GM06990 (cell line): ENCODE measurements around the gene GEMIN5.
A peak's percentile ranks its signal among the peaks of the same experiment; 100 is the strongest.
"Not testable (repeated sequence)": the region's sequence is repeated elsewhere in the genome, so short reads cannot be mapped to it uniquely, and the experiment has no call there.

Source experiments
- DNase-seq: peaks from one replicate; pipeline ENCODE4 v3.0.0-alpha.2; 2011; ENCODE audit not compliant: insufficient read length; ENCODE audit errors: extremely low read depth
- H3K27me3 ChIP-seq: replicated peaks from 2 replicates; pipeline ENCODE4 v1.6.0; 2011; ENCODE audit warnings: low read length; ENCODE audit not compliant: control insufficient read depth, insufficient read depth
- H3K36me3 ChIP-seq: 2 replicates; pipeline ENCODE4 v1.5.1; 2011; ENCODE audit warnings: low read length; ENCODE audit not compliant: control insufficient read depth, insufficient read depth
- H3K4me3 ChIP-seq: replicated peaks from 2 replicates; pipeline ENCODE4 v1.5.1; 2011; ENCODE audit warnings: low read depth, mild to moderate bottlenecking, control low read depth, low read length
- CTCF ChIP-seq: IDR thresholded peaks from 2 replicates; pipeline ENCODE4 v1.5.1; 2011; ENCODE audit warnings: low read length, control low read depth, mild to moderate bottlenecking, inconsistent platforms; ENCODE audit not compliant: insufficient read depth, poor library complexity, severe bottlenecking

Gene GEMIN5

GRCh38 chr5:154940772-154941620 lies 3.0 kb upstream of the GEMIN5 start, which contains the start of gene MRPL22:
Gene MRPL22, plus strand, starts transcription at chr5:154941073. Its CDS starts 38 bp downstream, at chr5:154941111.
- no peak for TF ChIP-seq CTCF
- Histone ChIP-seq H3K4me3 (peak within 1 kb of the TSS; percentile 91), H3K36me3 (peaks cover 2% of the 10 kb centered on the region; the same call in 1 of the 2 replicates), H3K27me3 (no peaks in the 10 kb centered on the region)
- peak; percentile 92 for DNase-seq

- DNase-seq = no peak
- Histone ChIP-seq H3K27me3 (no peaks in the 10 kb centered on the region), H3K36me3 (peaks cover 2% of the 10 kb centered on the region; the same call in 1 of the 2 replicates), H3K4me3 (peak overlapping the region; percentile 91)
- no peak for TF ChIP-seq CTCF
Observed at GRCh38 chr5:154940375-154940771, 2.4 kb upstream of the GEMIN5 start.

GRCh38 chr5:154939387-154939786 lies 1.4 kb upstream of the GEMIN5 start:
- not testable (repeated sequence) for DNase-seq, H3K4me3 ChIP-seq, H3K36me3 ChIP-seq, H3K27me3 ChIP-seq

GRCh38 chr5:154937186-154937717 lies 759 bp downstream of the GEMIN5 start:
- Histone ChIP-seq H3K36me3 (peaks cover 3% of the 10 kb centered on the region), H3K27me3 (no peaks in the 10 kb centered on the region), H3K4me3 (peak overlapping the region; percentile 96)
- no peak for TF ChIP-seq CTCF
- DNase-seq = no peak

GRCh38 chr5:154934881-154935280 lies 3.1 kb downstream of the GEMIN5 start:
- TF ChIP-seq CTCF = no peak
- DNase-seq = no peak
- H3K27me3 ChIP-seq = no peaks in the 10 kb centered on the region
- H3K4me3 ChIP-seq = no peak overlapping the region
- H3K36me3 ChIP-seq = peaks cover 5% of the 10 kb centered on the region

GRCh38 chr5:154933537-154933936 lies 4.5 kb downstream of the GEMIN5 start:
- H3K36me3 ChIP-seq = peaks cover 5% of the 10 kb centered on the region
- no peaks in the 10 kb centered on the region for H3K27me3 ChIP-seq
- no peak for TF ChIP-seq CTCF
- no peak overlapping the region for H3K4me3 ChIP-seq
- no peak for DNase-seq
